ENCODE results near the gene SORBS2. TPM values are rescaled to one million over a fixed set of nuclear protein-coding genes. Genes with fewer than 3 reads are reported as not detected.
A peak's percentile ranks its signal among the peaks of the same experiment; 100 is the strongest.

SORBS2 gene
- total RNA-seq, 1 experiment from 2014 or later, result 9.7 TPM

DNA sequence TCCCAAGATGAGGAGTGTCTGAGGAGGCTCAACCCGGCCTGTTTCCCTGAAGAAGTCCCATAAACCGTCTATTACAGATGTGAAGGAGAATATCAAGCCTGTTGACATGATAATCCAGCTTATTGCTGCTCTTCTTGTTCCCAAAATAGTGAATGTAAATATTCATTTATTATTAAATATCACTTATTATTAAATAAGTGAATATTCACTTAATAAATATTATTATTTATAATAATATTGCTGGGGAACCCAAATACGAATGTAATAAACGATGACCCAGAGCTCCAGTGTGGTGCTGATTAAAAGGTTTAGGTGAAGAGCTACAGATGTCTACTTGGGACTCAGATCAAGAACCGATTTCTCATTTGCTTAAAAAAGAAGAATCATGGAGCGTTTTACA is 23.8 kb upstream of the SORBS2 start:
- H3K9ac ChIP-seq (ENCODE audit: extremely low read depth, insufficient read length, low read length), result no peak overlapping the region
- TF ChIP-seq CTCF (conservative IDR thresholded peaks at IDR 0.05), result no peak
- no peak overlapping the region; a peak in 1 of 5 replicates for H3K4me3 Mint-ChIP-seq
- no peaks in the 10 kb centered on the region for H3K27me3 ChIP-seq (ENCODE audit: insufficient read depth, low read length)
- peak overlapping the region; percentile 29 for H3K4me2 ChIP-seq (ENCODE audit: insufficient read depth, insufficient read length, low read length)
- peak overlapping the region; percentile 100 for H3K27ac ChIP-seq (ENCODE audit: insufficient read length, low read depth, low read length)
- H3K14ac ChIP-seq (ENCODE audit: insufficient read depth, low read length), result no peak overlapping the region
- H4K5ac ChIP-seq (ENCODE audit: insufficient read length, low read depth, low read length), result no peak overlapping the region
- H3K79me1 ChIP-seq (ENCODE audit: insufficient read depth, low read depth, low read length, poor library complexity, severe bottlenecking), result no peaks in the 10 kb centered on the region
- H2BK12ac ChIP-seq (ENCODE audit: insufficient read length, low read depth, low read length), result no peak overlapping the region
- no peak overlapping the region for H3K56ac ChIP-seq (ENCODE audit: insufficient read length, low read depth, low read length)
- H2AFZ ChIP-seq (ENCODE audit: low read length), result no peak overlapping the region
- peaks cover 0 to 6% (median 3%) of the 10 kb centered on the region in 3 experiments; a peak in 3 of 7 replicates for H3K36me3 Mint-ChIP-seq (ENCODE audit: insufficient read depth in 1 of 3, low read depth in 3 of 3)
- H3K79me2 ChIP-seq (ENCODE audit: insufficient read depth, low read length), result no peaks in the 10 kb centered on the region
- no peaks in the 10 kb centered on the region for H3K9me3 ChIP-seq (ENCODE audit: control insufficient read depth, low read depth, low read length)
- H2BK15ac ChIP-seq (ENCODE audit: low read depth, low read length), result no peak overlapping the region
- H3K27ac Mint-ChIP-seq, result peak overlapping the region; percentile 50 to 95 (median 62)
- no peaks in the 10 kb centered on the region for H3K27me3 Mint-ChIP-seq (ENCODE audit: low read depth)
- H2BK120ac ChIP-seq (ENCODE audit: low read depth, low read length, poor library complexity, severe bottlenecking), result no peak overlapping the region
- H4K20me1 ChIP-seq (ENCODE audit: control insufficient read depth, insufficient read depth, insufficient read length), result no peaks in the 10 kb centered on the region
- WGBS (ENCODE audit: extremely low coverage, insufficient read length, low lambda C conversion rate), result no CpG with 5 or more reads among the region's 6 CpGs
- H2BK20ac ChIP-seq (ENCODE audit: low read depth, low read length, poor library complexity, severe bottlenecking), result no peak overlapping the region
- H3K23me2 ChIP-seq (ENCODE audit: insufficient read length, low read depth, low read length, poor library complexity, severe bottlenecking), result no peaks in the 10 kb centered on the region
- H2BK5ac ChIP-seq (ENCODE audit: insufficient read length, low read length), result peak overlapping the region; percentile 84
- H3K9me3 Mint-ChIP-seq, result no peaks in the 10 kb centered on the region
- no peak overlapping the region for H4K8ac ChIP-seq (replicated peaks; ENCODE audit: insufficient read length, low read depth, low read length)
- H3T11ph ChIP-seq (ENCODE audit: low read length), result no peak overlapping the region
- peaks cover 26% of the 10 kb centered on the region; the same call in 1 of the 2 replicates for H3K4me1 ChIP-seq (ENCODE audit: insufficient read depth, low read length)
- H3K18ac ChIP-seq (ENCODE audit: insufficient read length, low read depth, low read length), result no peak overlapping the region
- no peak for DNase-seq
- H3K4ac ChIP-seq (ENCODE audit: low read depth, low read length), result no peak overlapping the region
- H3K4me1 Mint-ChIP-seq, result peaks cover 26 to 33% of the 10 kb centered on the region in 2 experiments
- H2AK5ac ChIP-seq (ENCODE audit: insufficient read length, low read length), result no peak overlapping the region
- H4K91ac ChIP-seq (ENCODE audit: insufficient read length, low read depth, low read length), result no peak overlapping the region
- no peak overlapping the region for H3K23ac ChIP-seq (ENCODE audit: insufficient read length, low read depth, low read length)
